GM19328 (cell line): ENCODE measurements around the gene NISCH.

ENCODE experiments used
- ATAC-seq: cut with Tn5 transposase; IDR thresholded peaks from one replicate; pipeline ENCODE4 v1.9.1; 2021; ENCODE audit warnings: mild to moderate bottlenecking, moderate library complexity; ENCODE audit not compliant: unreplicated experiment

Gene NISCH

GRCh38 chr3:52435246-52436101 lies 19.9 kb upstream of the NISCH start:
- ATAC-seq: no peak

GRCh38 chr3:52436500-52437149 lies 18.8 kb upstream of the NISCH start:
- no peak for ATAC-seq

- no peak for ATAC-seq
Observed at GRCh38 chr3:52437326-52438103, 17.9 kb upstream of the NISCH start.

GRCh38 chr3:52438104-52438376 lies 17.4 kb upstream of the NISCH start:
- no peak for ATAC-seq

- ATAC-seq: no peak
Observed at GRCh38 chr3:52438579-52439425, 16.6 kb upstream of the NISCH start.

GRCh38 chr3:52439426-52440248 lies 15.8 kb upstream of the NISCH start:
- ATAC-seq: no peak

- no peak for ATAC-seq
Observed at GRCh38 chr3:52440249-52440551, 15.2 kb upstream of the NISCH start.

- no peak for ATAC-seq
Observed at GRCh38 chr3:52440671-52441070, 14.7 kb upstream of the NISCH start.

- ATAC-seq: no peak
Observed at GRCh38 chr3:52441091-52441771, 14.2 kb upstream of the NISCH start.

GRCh38 chr3:52441772-52442332 lies 13.6 kb upstream of the NISCH start:
- ATAC-seq: no peak

GRCh38 chr3:52442409-52443267 lies 12.8 kb upstream of the NISCH start:
- no peak for ATAC-seq

- ATAC-seq: no peak
Observed at GRCh38 chr3:52443268-52443610, 12.2 kb upstream of the NISCH start.

GRCh38 chr3:52443791-52444687 lies 11.4 kb upstream of the NISCH start:
- no peak for ATAC-seq

- peak; percentile 59 for ATAC-seq
Observed at GRCh38 chr3:52444860-52445793, 10.3 kb upstream of the NISCH start, which contains the start of gene SEMA3G. SEMA3G (minus strand) TSS chr3:52445103; CDS start chr3:52445027, 76 bp downstream.

- no peak for ATAC-seq
Observed at GRCh38 chr3:52446042-52446441, 9.4 kb upstream of the NISCH start.
